ENCODE results near the gene FNIP1. TPM values are rescaled to one million over a fixed set of nuclear protein-coding genes. Genes with fewer than 3 reads are reported as not detected.

FNIP1 gene
- total RNA-seq, 6 experiments from 2014 or later = 14.2 to 25.2 (median 20.9) TPM

- TF ChIP-seq CTCF (IDR thresholded peaks at IDR 0.05) (no peak), POLR2A (IDR thresholded peaks at IDR 0.05) (no peak)
- no peaks in the 10 kb centered on the region for H3K4me1 ChIP-seq
- 99% methylated on average over 7 of the region's 7 CpGs for WGBS (ENCODE audit: insufficient coverage, low coverage, low lambda C conversion rate, missing lambda C conversion rate)
- H3K9me3 ChIP-seq = no peaks in the 10 kb centered on the region
- ATAC-seq (no peak), DNase-seq (no peak)
- no peaks in the 10 kb centered on the region for H3K36me3 ChIP-seq
- no peak overlapping the region for H3K27ac ChIP-seq
- intact Hi-C loops (cut with DNase I) = no loop called here
- no peak overlapping the region for H3K4me3 ChIP-seq
- no peaks in the 10 kb centered on the region for H3K27me3 ChIP-seq
These were observed 46.9 kb downstream of the FNIP1 start for GRCh38 chr5:131749723-131750470.

- Histone ChIP-seq H3K9me3 (no peaks in the 10 kb centered on the region), H3K4me1 (no peaks in the 10 kb centered on the region), H3K27ac (no peak overlapping the region), H3K27me3 (no peaks in the 10 kb centered on the region), H3K4me3 (no peak overlapping the region), H3K36me3 (peaks cover 0 to 3% (median 0%) of the 10 kb centered on the region in 4 donors)
- TF ChIP-seq POLR2A (IDR thresholded peaks at IDR 0.05) (no peak), CTCF (IDR thresholded peaks at IDR 0.05) (no peak)
- peak in 1 of 4 donors; percentile 19 for ATAC-seq
- WGBS (ENCODE audit: insufficient coverage, low coverage, low lambda C conversion rate, missing lambda C conversion rate) = 93% methylated on average over 7 of the region's 7 CpGs
- intact Hi-C loops (cut with DNase I) = no loop called here
- no peak for DNase-seq
These were observed 47.7 kb downstream of the FNIP1 start for GRCh38 chr5:131749138-131749537.

- Histone ChIP-seq H3K36me3 (peaks cover 0 to 14% (median 2%) of the 10 kb centered on the region in 4 donors), H3K27me3 (no peaks in the 10 kb centered on the region), H3K9me3 (no peaks in the 10 kb centered on the region), H3K4me3 (no peak overlapping the region), H3K4me1 (no peaks in the 10 kb centered on the region), H3K27ac (no peak overlapping the region)
- 74% methylated on average over 6 of the region's 6 CpGs for WGBS (ENCODE audit: insufficient coverage, low coverage, low lambda C conversion rate, missing lambda C conversion rate)
- ATAC-seq = peak in 2 of 4 donors; percentile 17 to 39
- DNase-seq = no peak
- TF ChIP-seq POLR2A (IDR thresholded peaks at IDR 0.05) (no peak), CTCF (IDR thresholded peaks at IDR 0.05) (no peak)
- intact Hi-C loops (cut with DNase I) = no loop called here
These were observed 49.4 kb downstream of the FNIP1 start for GRCh38 chr5:131747180-131748105.

GRCh38 chr5:131746423-131746822, 50.4 kb downstream of the FNIP1 start:
- ATAC-seq (no peak), DNase-seq (no peak)
- intact Hi-C loops (cut with DNase I) = no loop called here
- H3K9me3 ChIP-seq = no peaks in the 10 kb centered on the region
- WGBS (ENCODE audit: insufficient coverage, low coverage, low lambda C conversion rate, missing lambda C conversion rate) = 98% methylated on average over 4 of the region's 4 CpGs
- TF ChIP-seq POLR2A (IDR thresholded peaks at IDR 0.05) (no peak), CTCF (IDR thresholded peaks at IDR 0.05) (no peak)
- no peaks in the 10 kb centered on the region for H3K4me1 ChIP-seq
- no peaks in the 10 kb centered on the region for H3K27me3 ChIP-seq
- H3K4me3 ChIP-seq = no peak overlapping the region
- H3K36me3 ChIP-seq = peaks cover 0 to 20% (median 3%) of the 10 kb centered on the region in 4 donors
- no peak overlapping the region for H3K27ac ChIP-seq
